ENCODE measurements around the gene ACSF3. TPM values are rescaled to one million over a fixed set of nuclear protein-coding genes. Genes with fewer than 3 reads are reported as not detected.

ACSF3 gene
- total and polyA plus RNA-seq, 2 donors: 47.2 to 97.2 TPM

DNA sequence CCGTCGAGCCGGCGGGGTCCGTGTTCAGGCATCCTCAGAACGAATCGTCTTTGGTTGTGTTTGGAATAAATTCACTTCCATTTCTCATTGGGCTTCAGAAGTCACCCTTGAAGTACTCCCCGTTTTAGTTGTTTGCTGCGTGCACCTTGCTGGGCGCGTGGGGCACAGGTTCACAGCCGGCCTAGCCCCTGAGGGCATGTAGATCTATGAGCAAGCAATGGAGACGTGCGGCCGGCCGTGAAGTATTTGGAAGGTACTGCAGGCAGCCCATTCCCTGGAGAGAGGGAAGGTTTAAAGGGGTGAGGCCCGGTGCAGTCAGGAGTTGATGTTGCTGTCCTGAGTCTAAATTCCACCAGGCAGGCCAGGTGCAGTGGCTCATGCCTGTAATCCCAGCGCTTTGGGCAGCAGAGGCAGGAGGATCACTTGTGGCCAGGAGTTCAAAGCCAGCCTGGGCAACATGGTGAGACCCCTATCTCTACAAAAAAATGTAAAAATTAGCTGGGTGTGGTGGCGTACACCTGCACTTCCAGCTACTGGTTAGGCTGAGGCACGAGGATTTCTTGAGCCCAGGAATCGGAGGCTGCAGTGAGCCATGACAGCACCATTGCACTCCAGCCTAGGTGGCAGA lies 714 bp downstream of the ACSF3 start:
- Histone ChIP-seq H3K4me3 (ENCODE audit: low read length in 2 of 2) (peak overlapping the region; percentile 64 to 90), H3K27ac (ENCODE audit: low read depth in 1 of 2, low read length in 1 of 2) (peak overlapping the region; percentile 88 to 99), H3K9me3 (ENCODE audit: control insufficient read depth in 2 of 2, insufficient read depth in 1 of 2, low read length in 1 of 2) (peaks cover 0 to 8% of the 10 kb centered on the region in 2 donors), H3K4me1 (ENCODE audit: control insufficient read depth in 2 of 2, insufficient read depth in 2 of 2, low read length in 2 of 2) (peaks cover 56 to 93% of the 10 kb centered on the region in 2 donors), H3K36me3 (ENCODE audit: control insufficient read depth in 2 of 2, insufficient read depth in 2 of 2, low read length in 1 of 2) (peaks cover 10 to 17% of the 10 kb centered on the region in 2 donors), H3K27me3 (ENCODE audit: control insufficient read depth in 2 of 2, insufficient read depth in 1 of 2, low read length in 1 of 2) (peaks cover 0 to 10% of the 10 kb centered on the region in 2 donors)
- 15% methylated on average over 21 of the region's 21 CpGs for WGBS
- DNase-seq (ENCODE audit: low read depth in 6 of 9, low spot score in 9 of 9): peak in 1 of 9 donors; percentile 66

DNA sequence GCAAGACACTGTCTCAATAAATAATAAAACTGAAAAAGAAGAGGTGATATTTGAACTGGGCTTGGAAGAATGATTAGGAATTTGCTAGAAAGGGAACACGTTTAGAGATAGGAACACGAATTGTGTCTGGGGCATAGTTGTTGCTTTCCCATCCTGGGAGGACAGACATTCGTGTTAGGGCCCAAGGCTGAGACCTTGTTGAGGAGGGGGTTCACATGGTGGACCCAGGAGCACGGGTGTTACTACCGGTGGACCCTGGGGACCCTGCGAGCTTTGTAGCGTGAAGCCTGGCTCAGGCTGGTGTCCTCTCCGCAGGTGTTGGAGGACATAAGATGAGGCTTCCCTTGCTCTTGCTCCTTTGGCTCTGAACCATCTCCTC lies 1.2 kb downstream of the ACSF3 start:
- 91% methylated on average over 8 of the region's 8 CpGs for WGBS
- DNase-seq (ENCODE audit: low read depth in 6 of 9, low spot score in 9 of 9): peak in 1 of 9 donors; percentile 54
- Histone ChIP-seq H3K9me3 (ENCODE audit: control insufficient read depth in 2 of 2, insufficient read depth in 1 of 2, low read length in 1 of 2) (peaks cover 0 to 5% of the 10 kb centered on the region in 2 donors), H3K36me3 (ENCODE audit: control insufficient read depth in 2 of 2, insufficient read depth in 2 of 2, low read length in 1 of 2) (peaks cover 10 to 22% of the 10 kb centered on the region in 2 donors), H3K27ac (ENCODE audit: low read depth in 1 of 2, low read length in 1 of 2) (peak overlapping the region; percentile 22 to 99), H3K4me1 (ENCODE audit: control insufficient read depth in 2 of 2, insufficient read depth in 2 of 2, low read length in 2 of 2) (peaks cover 61 to 93% of the 10 kb centered on the region in 2 donors), H3K27me3 (ENCODE audit: control insufficient read depth in 2 of 2, insufficient read depth in 1 of 2, low read length in 1 of 2) (peaks cover 0 to 7% of the 10 kb centered on the region in 2 donors), H3K4me3 (ENCODE audit: low read length in 2 of 2) (peak overlapping the region; percentile 64 to 90)

DNA sequence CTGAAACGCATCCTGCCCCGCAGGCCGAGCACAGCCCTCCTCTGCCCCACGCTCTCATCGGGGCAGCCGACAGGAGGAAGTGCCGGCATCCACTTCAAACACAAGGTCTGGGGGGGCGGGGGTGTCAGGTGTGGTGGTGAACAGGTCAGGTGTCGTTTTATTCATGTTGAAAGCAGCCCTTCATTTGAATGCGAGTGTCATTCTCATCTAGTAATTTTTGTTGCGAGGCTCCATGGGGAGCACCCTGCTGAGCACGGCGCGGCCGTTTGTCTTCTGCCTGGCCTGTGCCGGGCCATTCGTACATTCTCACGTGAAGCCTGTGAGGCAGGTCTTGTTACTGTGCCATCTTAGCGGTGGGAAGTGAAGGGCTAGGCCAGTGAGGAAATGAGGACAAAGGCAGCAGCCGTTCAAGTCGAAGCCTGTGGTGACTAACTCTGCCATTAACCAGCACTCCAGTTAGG lies 1.9 kb downstream of the ACSF3 start:
- Histone ChIP-seq H3K27me3 (ENCODE audit: control insufficient read depth in 2 of 2, insufficient read depth in 1 of 2, low read length in 1 of 2) (peaks cover 0 to 3% of the 10 kb centered on the region in 2 donors), H3K4me3 (ENCODE audit: low read length in 2 of 2) (peak overlapping the region; percentile 64 to 90), H3K27ac (ENCODE audit: low read depth in 1 of 2, low read length in 1 of 2) (peak overlapping the region; percentile 93 to 99), H3K36me3 (ENCODE audit: control insufficient read depth in 2 of 2, insufficient read depth in 2 of 2, low read length in 1 of 2) (peaks cover 16 to 28% of the 10 kb centered on the region in 2 donors), H3K4me1 (ENCODE audit: control insufficient read depth in 2 of 2, insufficient read depth in 2 of 2, low read length in 2 of 2) (peaks cover 66 to 93% of the 10 kb centered on the region in 2 donors), H3K9me3 (ENCODE audit: control insufficient read depth in 2 of 2, insufficient read depth in 1 of 2, low read length in 1 of 2) (no peaks in the 10 kb centered on the region)
- DNase-seq (ENCODE audit: low read depth in 6 of 9, low spot score in 9 of 9): peak in 1 of 9 donors; percentile 47
- WGBS: 56% methylated on average over 21 of the region's 21 CpGs

- H3K27ac ChIP-seq (ENCODE audit: low read depth in 1 of 2, low read length in 1 of 2): peak overlapping the region; percentile 93 to 99
- H3K9me3 ChIP-seq (ENCODE audit: control insufficient read depth in 2 of 2, insufficient read depth in 1 of 2, low read length in 1 of 2): no peaks in the 10 kb centered on the region
- H3K36me3 ChIP-seq (ENCODE audit: control insufficient read depth in 2 of 2, insufficient read depth in 2 of 2, low read length in 1 of 2): peaks cover 23 to 35% of the 10 kb centered on the region in 2 donors
- peak overlapping the region; percentile 14 to 64 for H3K4me3 ChIP-seq (ENCODE audit: low read length in 2 of 2)
- peaks cover 70 to 93% of the 10 kb centered on the region in 2 donors for H3K4me1 ChIP-seq (ENCODE audit: control insufficient read depth in 2 of 2, insufficient read depth in 2 of 2, low read length in 2 of 2)
- WGBS: 94% methylated on average over 20 of the region's 20 CpGs
- DNase-seq (ENCODE audit: low read depth in 6 of 9, low spot score in 9 of 9): no peak
- peaks cover 0 to 3% of the 10 kb centered on the region in 2 donors for H3K27me3 ChIP-seq (ENCODE audit: control insufficient read depth in 2 of 2, insufficient read depth in 1 of 2, low read length in 1 of 2)
Observed at GRCh38 chr16:89096042-89096717, 2.5 kb downstream of the ACSF3 start.

- 34% methylated on average over 24 of the region's 24 CpGs for WGBS
- DNase-seq (ENCODE audit: low read depth in 6 of 9, low spot score in 9 of 9): peak in 7 of 9 donors; percentile 81 to 95 (median 90)
- Histone ChIP-seq H3K27me3 (ENCODE audit: control insufficient read depth in 2 of 2, insufficient read depth in 1 of 2, low read length in 1 of 2) (no peaks in the 10 kb centered on the region), H3K27ac (ENCODE audit: low read depth in 1 of 2, low read length in 1 of 2) (peak overlapping the region; percentile 93 to 99), H3K36me3 (ENCODE audit: control insufficient read depth in 2 of 2, insufficient read depth in 2 of 2, low read length in 1 of 2) (peaks cover 30 to 42% of the 10 kb centered on the region in 2 donors), H3K4me1 (ENCODE audit: control insufficient read depth in 2 of 2, insufficient read depth in 2 of 2, low read length in 2 of 2) (peaks cover 77 to 94% of the 10 kb centered on the region in 2 donors), H3K4me3 (ENCODE audit: low read length in 2 of 2) (peak overlapping the region; percentile 29 to 64), H3K9me3 (ENCODE audit: control insufficient read depth in 2 of 2, insufficient read depth in 1 of 2, low read length in 1 of 2) (no peaks in the 10 kb centered on the region)
Observed at GRCh38 chr16:89096768-89097391, 3.2 kb downstream of the ACSF3 start.

DNA sequence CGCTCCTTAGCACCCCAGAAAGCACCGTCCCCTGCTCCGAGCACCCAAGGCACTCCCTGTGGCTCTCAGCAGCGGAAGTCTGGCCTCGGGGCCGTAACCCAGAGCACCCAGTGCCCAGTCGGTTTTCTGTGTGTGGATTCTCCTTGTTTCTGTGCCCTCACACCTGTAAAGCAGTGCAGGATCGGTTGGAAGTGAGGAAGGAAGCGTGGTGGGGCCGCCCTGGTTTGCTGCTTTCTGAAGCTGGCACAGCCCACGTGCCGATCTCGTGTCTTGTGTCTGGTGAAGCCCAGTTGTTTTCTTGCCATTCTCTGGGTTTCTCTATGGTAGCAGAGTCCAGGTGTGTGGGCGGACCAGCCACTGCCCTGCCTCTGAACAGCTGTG lies 3.7 kb downstream of the ACSF3 start:
- no peaks in the 10 kb centered on the region for H3K27me3 ChIP-seq (ENCODE audit: control insufficient read depth in 2 of 2, insufficient read depth in 1 of 2, low read length in 1 of 2)
- peak overlapping the region; percentile 29 to 38 for H3K4me3 ChIP-seq (ENCODE audit: low read length in 2 of 2)
- H3K36me3 ChIP-seq (ENCODE audit: control insufficient read depth in 2 of 2, insufficient read depth in 2 of 2, low read length in 1 of 2): peaks cover 35 to 47% of the 10 kb centered on the region in 2 donors
- peak overlapping the region; percentile 93 to 99 for H3K27ac ChIP-seq (ENCODE audit: low read depth in 1 of 2, low read length in 1 of 2)
- peak in 1 of 9 donors; percentile 60 for DNase-seq (ENCODE audit: low read depth in 6 of 9, low spot score in 9 of 9)
- WGBS: 35% methylated on average over 14 of the region's 14 CpGs
- no peaks in the 10 kb centered on the region for H3K9me3 ChIP-seq (ENCODE audit: control insufficient read depth in 2 of 2, insufficient read depth in 1 of 2, low read length in 1 of 2)
- peaks cover 82 to 94% of the 10 kb centered on the region in 2 donors for H3K4me1 ChIP-seq (ENCODE audit: control insufficient read depth in 2 of 2, insufficient read depth in 2 of 2, low read length in 2 of 2)

DNA sequence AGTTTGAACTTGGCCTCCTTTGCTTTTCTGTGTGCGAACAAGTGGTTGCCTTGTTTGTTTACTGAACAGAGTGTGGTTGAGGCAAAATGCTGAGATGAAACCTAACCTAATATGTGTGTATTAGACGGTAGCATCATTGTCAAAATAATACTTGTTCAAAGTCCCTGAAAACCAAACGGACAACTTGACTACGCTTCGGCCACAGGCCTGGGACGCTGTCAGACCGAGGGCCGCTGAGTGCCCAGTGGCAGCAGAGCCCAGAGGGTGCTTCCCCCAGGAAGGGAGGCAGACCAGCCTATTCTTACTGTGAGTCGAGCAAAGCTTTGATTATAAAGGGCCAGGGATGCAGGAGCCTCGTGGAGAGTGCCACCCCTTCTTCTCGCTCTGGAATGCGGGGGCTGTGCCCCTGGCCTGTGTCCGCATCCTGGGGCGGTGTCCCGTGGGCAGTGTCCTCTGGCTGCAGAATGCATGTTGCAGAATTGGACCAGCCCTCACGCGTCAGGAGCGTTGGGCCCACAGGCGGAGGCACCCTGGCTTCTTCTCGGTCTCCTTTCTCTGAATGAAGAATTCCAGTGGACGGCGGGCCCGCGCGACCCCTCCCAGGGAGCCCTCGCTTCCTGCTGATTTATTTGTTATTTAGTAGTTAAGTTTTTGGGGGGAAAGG lies 5.2 kb downstream of the ACSF3 start:
- Histone ChIP-seq H3K9me3 (ENCODE audit: control insufficient read depth in 2 of 2, insufficient read depth in 1 of 2, low read length in 1 of 2) (no peaks in the 10 kb centered on the region), H3K4me1 (ENCODE audit: control insufficient read depth in 2 of 2, insufficient read depth in 2 of 2, low read length in 2 of 2) (peaks cover 79 to 98% of the 10 kb centered on the region in 2 donors), H3K4me3 (ENCODE audit: low read length in 2 of 2) (peak overlapping the region; percentile 29 to 38), H3K27ac (ENCODE audit: low read depth in 1 of 2, low read length in 1 of 2) (peak overlapping the region; percentile 93 to 99), H3K27me3 (ENCODE audit: control insufficient read depth in 2 of 2, insufficient read depth in 1 of 2, low read length in 1 of 2) (no peaks in the 10 kb centered on the region), H3K36me3 (ENCODE audit: control insufficient read depth in 2 of 2, insufficient read depth in 2 of 2, low read length in 1 of 2) (peaks cover 50 to 62% of the 10 kb centered on the region in 2 donors)
- no peak for DNase-seq (ENCODE audit: low read depth in 6 of 9, low spot score in 9 of 9)
- WGBS: 87% methylated on average over 26 of the region's 26 CpGs

GRCh38 chr16:89099905-89100304 lies 6.3 kb downstream of the ACSF3 start:
- DNase-seq (ENCODE audit: low read depth in 6 of 9, low spot score in 9 of 9): peak in 2 of 9 donors; percentile 58 to 72
- no peaks in the 10 kb centered on the region for H3K27me3 ChIP-seq (ENCODE audit: control insufficient read depth in 2 of 2, insufficient read depth in 1 of 2, low read length in 1 of 2)
- H3K27ac ChIP-seq (ENCODE audit: low read depth in 1 of 2, low read length in 1 of 2): peak overlapping the region; percentile 60 to 99
- WGBS: 37% methylated on average over 11 of the region's 11 CpGs
- H3K4me3 ChIP-seq (ENCODE audit: low read length in 2 of 2): peak overlapping the region; percentile 30 to 38
- H3K9me3 ChIP-seq (ENCODE audit: control insufficient read depth in 2 of 2, insufficient read depth in 1 of 2, low read length in 1 of 2): peaks cover 0 to 5% of the 10 kb centered on the region in 2 donors
- peaks cover 60 to 72% of the 10 kb centered on the region in 2 donors for H3K36me3 ChIP-seq (ENCODE audit: control insufficient read depth in 2 of 2, insufficient read depth in 2 of 2, low read length in 1 of 2)
- H3K4me1 ChIP-seq (ENCODE audit: control insufficient read depth in 2 of 2, insufficient read depth in 2 of 2, low read length in 2 of 2): peaks cover 74 to 100% of the 10 kb centered on the region in 2 donors

All from thymus (tissue), 11 donors.